Right lobe of liver (tissue), 6 donors: ENCODE data around the gene DUSP8. TPM values are rescaled to one million over a fixed set of nuclear protein-coding genes. Genes with fewer than 3 reads are reported as not detected.

ENCODE experiments used
- ATAC-seq, 4 donors: fragments of 200-7000 bp; cut with Tn5 transposase; one replicate each; pipeline ENCODE4 v1.9.1; 2020; ENCODE audit warnings: mild to moderate bottlenecking in 4 of 4, moderate library complexity in 4 of 4
- DNase-seq, 3 donors: peaks; one replicate each; pipeline ENCODE4 v3.0.0-alpha.2; 2020
- H3K27ac ChIP-seq, 3 donors: fragments of 200-600 bp; one replicate each; pipeline ENCODE4 v1.8.0; 2022
- H3K27me3 ChIP-seq, 2 donors: fragments of 200-600 bp; one replicate each; pipeline ENCODE4 v1.8.0; 2022
- H3K36me3 ChIP-seq, 4 donors: fragments of 200-600 bp; sonication (generic) in 1 of 4; one replicate each; pipeline versions ENCODE4 v1.5.1 to v1.8.0; 2017 to 2022; ENCODE audit warnings: control low read depth in 1 of 4
- H3K4me1 ChIP-seq, 4 donors: fragments of 200-600 bp; sonication (generic) in 1 of 4; one replicate each; pipeline versions ENCODE4 v1.5.1 to v1.8.0; 2017 to 2022; ENCODE audit warnings: control low read depth in 1 of 4
- H3K4me3 ChIP-seq, 3 donors: fragments of 200-600 bp; one replicate each; pipeline ENCODE4 v1.8.0; 2022
- H3K9me3 ChIP-seq, 4 donors: fragments of 200-600 bp; sonication (generic) in 1 of 4; one replicate each; pipeline versions ENCODE4 v1.5.1 to v1.8.0; 2017 to 2022; ENCODE audit warnings: control low read depth in 1 of 4
- POLR2A ChIP-seq: fragments of 450-650 bp; IDR thresholded peaks from one replicate; pipeline ENCODE4 v1.6.1; 2017; ENCODE audit warnings: antibody characterized with exemption, mild to moderate bottlenecking
- WGBS: methylation state at CpG from one replicate; pipeline ENCODE4 v1.1.6; 2018; ENCODE audit warnings: low coverage, low lambda C conversion rate; ENCODE audit not compliant: insufficient coverage; ENCODE audit errors: missing lambda C conversion rate; 5-methylcytosine and 5-hydroxymethylcytosine counted together
- intact Hi-C, 2 donors: fragments of 100-400 bp; cut with DNase I; formaldehyde crosslinking; loops; one replicate each; pipeline versions ENCODE4 v1.11.2 to v1.14.1; 2022
- total RNA-seq, 6 experiments: library from RNA; depleted of rRNA in 2 of 6; stranded (reverse); fragments of >200 nt in 2 of 6; fragmentation: NEBNext Ultra II Directional in 3 of 6; extraction: Animal tissue kit (Norgen Biotek cat#: 25700) in 3 of 6; gene quantifications; one replicate each; pipeline versions ENCODE4 v1.1.0 to v1.2.4, GENCODE V29; 2016 to 2023
- TF ChIP-seq, protein P1 (sequence below), 4 donors: fragments of 200-600 bp in 3 of 4; fragments of 450-650 bp in 1 of 4; IDR thresholded peaks; one replicate each; pipeline versions ENCODE4 v1.5.1 to v1.8.0; 2016 to 2022; ENCODE audit warnings: antibody characterized with exemption in 4 of 4, mild to moderate bottlenecking in 2 of 4
- donor health status: DM: no; HTN: yes; CAD: no.
- donor health status: DM: no; HTN: no; CAD: no.
- donor health status: DM: no; HTN: no; CAD: no.
- donor health status: DM: no; HTN: yes; CAD: no.
- donor health status: DM: no; HTN: yes; CAD: no.

Gene DUSP8
- total RNA-seq, 6 experiments from 2014 or later = 0.22 to 13.7 (median 4.4) TPM

GRCh38 chr11:1564535-1565172, 7.4 kb downstream of the DUSP8 start:
- H3K9me3 ChIP-seq = no peaks in the 10 kb centered on the region

DNA sequence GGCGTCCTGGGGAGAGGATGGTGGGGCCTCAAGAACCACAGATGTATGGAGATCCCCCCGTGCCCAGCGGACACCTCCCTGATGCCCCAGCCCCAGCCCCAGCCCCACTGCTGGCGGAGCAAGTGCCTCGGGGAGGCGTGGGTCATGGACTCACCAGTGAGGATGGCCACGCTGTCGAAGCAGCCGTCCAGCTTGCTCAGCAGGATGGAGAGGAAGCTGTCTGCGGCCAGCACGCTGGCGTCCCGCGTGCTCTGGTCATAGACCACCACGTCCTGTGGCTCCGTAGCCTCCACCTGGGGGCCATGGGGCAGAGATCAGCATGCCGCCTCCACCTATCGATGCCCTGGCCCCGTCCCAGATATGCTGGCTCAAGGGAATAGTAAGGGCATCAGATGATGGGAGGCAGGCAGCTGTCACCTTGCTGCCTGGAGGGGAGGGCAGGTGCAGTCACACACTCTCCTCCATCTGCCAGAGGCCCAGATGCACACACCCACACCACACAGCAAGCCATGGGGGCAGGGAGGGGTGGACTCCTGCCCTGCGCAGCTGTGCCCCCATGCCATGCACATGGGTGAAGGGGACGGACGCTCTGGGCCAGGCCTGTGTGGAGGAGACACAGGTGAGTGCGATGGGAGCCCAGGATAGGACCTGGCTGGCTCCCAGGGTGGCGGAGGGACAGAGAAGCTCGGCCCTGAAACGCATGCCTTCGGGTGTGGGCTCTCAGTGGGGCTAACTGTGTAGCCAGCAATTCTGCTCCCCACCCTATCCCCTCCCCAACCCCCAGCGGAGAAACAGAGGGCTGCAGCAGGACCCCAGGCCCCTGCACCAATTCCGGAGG, 8.2 kb downstream of the DUSP8 start:
- WGBS = no CpG with 5 or more reads among the region's 29 CpGs
- intact Hi-C loops = no loop called here
- Histone ChIP-seq H3K4me3 (no peak overlapping the region), H3K27me3 (no peaks in the 10 kb centered on the region), H3K36me3 (no peaks in the 10 kb centered on the region), H3K27ac (no peak overlapping the region), H3K9me3 (no peaks in the 10 kb centered on the region), H3K4me1 (peaks cover 0 to 8% (median 3%) of the 10 kb centered on the region in 4 donors)
- ATAC-seq = no peak
- DNase-seq = no peak
- TF ChIP-seq, protein P1, sequence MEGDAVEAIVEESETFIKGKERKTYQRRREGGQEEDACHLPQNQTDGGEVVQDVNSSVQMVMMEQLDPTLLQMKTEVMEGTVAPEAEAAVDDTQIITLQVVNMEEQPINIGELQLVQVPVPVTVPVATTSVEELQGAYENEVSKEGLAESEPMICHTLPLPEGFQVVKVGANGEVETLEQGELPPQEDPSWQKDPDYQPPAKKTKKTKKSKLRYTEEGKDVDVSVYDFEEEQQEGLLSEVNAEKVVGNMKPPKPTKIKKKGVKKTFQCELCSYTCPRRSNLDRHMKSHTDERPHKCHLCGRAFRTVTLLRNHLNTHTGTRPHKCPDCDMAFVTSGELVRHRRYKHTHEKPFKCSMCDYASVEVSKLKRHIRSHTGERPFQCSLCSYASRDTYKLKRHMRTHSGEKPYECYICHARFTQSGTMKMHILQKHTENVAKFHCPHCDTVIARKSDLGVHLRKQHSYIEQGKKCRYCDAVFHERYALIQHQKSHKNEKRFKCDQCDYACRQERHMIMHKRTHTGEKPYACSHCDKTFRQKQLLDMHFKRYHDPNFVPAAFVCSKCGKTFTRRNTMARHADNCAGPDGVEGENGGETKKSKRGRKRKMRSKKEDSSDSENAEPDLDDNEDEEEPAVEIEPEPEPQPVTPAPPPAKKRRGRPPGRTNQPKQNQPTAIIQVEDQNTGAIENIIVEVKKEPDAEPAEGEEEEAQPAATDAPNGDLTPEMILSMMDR (IDR thresholded peaks at IDR 0.05) = no peak
- no peak for TF ChIP-seq POLR2A

More at GRCh38 chr11:1564535-1565172, 7.4 kb downstream of the DUSP8 start:
- Histone ChIP-seq H3K4me1 (peaks cover 0 to 3% (median 1%) of the 10 kb centered on the region in 4 donors), H3K27ac (no peak overlapping the region), H3K27me3 (no peaks in the 10 kb centered on the region), H3K4me3 (no peak overlapping the region), H3K36me3 (no peaks in the 10 kb centered on the region)
- TF ChIP-seq POLR2A = no peak
- TF ChIP-seq, protein P1 (IDR thresholded peaks at IDR 0.05) = no peak
- 80% methylated on average over 1 of the region's 16 CpGs for WGBS
- no peak for DNase-seq
- intact Hi-C loops = no loop called here
- peak in 1 of 4 donors; percentile 3 for ATAC-seq

GRCh38 chr11:1563149-1563638, 8.9 kb downstream of the DUSP8 start:
- H3K27ac ChIP-seq = no peak overlapping the region
- WGBS = no CpG with 5 or more reads among the region's 12 CpGs

DNA sequence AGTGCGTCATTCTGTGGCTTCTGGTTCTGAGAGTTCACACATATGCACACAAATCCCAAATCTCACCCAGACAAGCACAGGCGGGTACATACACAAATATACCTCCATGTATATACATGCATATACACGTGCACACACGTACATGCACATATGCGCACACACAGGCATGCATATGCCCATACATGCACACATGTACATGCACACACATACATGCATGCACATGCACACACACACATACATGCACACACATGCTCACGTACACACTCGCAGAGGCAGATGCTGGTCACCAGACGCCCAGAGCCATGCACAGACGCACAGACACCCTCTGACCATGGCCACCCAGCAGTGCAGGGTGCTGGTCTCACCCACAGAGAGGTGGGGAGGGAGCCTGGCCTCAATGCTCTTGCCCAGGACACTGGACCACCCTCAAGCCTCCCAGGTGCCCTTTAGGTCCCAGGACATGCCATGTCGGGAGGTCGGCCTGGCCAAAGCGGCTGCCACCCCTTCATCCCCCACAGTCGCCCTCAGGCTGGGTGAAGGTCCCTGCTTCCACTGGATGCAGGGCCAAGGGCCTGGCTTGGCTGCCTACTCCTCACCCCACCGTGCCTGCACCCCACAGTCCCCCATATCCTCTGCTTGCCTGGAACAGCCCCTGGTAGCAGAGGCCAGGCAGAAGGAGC, 9.5 kb downstream of the DUSP8 start:
- Histone ChIP-seq H3K36me3 (no peaks in the 10 kb centered on the region), H3K9me3 (no peaks in the 10 kb centered on the region), H3K4me1 (peaks cover 0 to 18% (median 7%) of the 10 kb centered on the region in 4 donors), H3K27ac (no peak overlapping the region), H3K4me3 (no peak overlapping the region), H3K27me3 (no peaks in the 10 kb centered on the region)
- TF ChIP-seq, protein P1 (IDR thresholded peaks at IDR 0.05) = no peak
- TF ChIP-seq POLR2A = no peak
- WGBS = 60% methylated on average over 3 of the region's 14 CpGs
- intact Hi-C loops = no loop called here
- DNase-seq (no peak), ATAC-seq (no peak)

More at GRCh38 chr11:1563149-1563638, 8.9 kb downstream of the DUSP8 start:
- DNase-seq = no peak
- intact Hi-C loops = no loop called here
- no peak for ATAC-seq
- Histone ChIP-seq H3K9me3 (no peaks in the 10 kb centered on the region), H3K27me3 (no peaks in the 10 kb centered on the region), H3K4me3 (no peak overlapping the region), H3K4me1 (peaks cover 0 to 15% (median 7%) of the 10 kb centered on the region in 4 donors), H3K36me3 (no peaks in the 10 kb centered on the region)
- TF ChIP-seq, protein P1 (IDR thresholded peaks at IDR 0.05) = no peak
- TF ChIP-seq POLR2A = no peak
